ENCODE data around the gene ZCCHC17.

The ZCCHC17 gene

DNA sequence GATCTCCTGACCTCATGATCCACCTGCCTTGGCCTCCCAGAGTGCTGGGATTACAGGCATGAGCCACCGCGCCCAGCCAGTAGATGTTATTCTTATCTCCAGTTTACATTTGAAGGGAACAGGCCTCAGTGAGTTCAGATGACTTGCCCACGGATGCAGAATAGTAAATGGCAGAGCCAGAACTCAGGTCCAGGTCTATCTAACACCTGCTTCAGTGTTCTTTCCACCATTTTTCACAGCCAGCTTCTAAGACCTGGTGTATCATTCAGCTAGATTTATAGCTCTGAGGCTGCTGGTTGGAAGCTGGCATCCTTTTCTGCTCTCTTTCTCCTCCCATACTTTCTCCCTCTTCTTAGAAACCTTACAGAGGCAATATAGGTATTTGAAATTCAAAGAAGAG lies 65.2 kb downstream of the ZCCHC17 start:
- Histone ChIP-seq H3K4me1 (ENCODE audit: insufficient read depth, low read length, poor library complexity, severe bottlenecking) (no peaks in the 10 kb centered on the region), H3K4me3 (ENCODE audit: low read length, poor library complexity, severe bottlenecking) (no peak overlapping the region), H3F3A (ENCODE audit: low read depth) (no peaks in the 10 kb centered on the region), H3K4me2 (ENCODE audit: low read depth, low read length, poor library complexity, severe bottlenecking) (no peak overlapping the region), H3K9ac (ENCODE audit: low read depth, low read length, poor library complexity, severe bottlenecking) (no peak overlapping the region), H3K27me3 (ENCODE audit: insufficient read depth, low read length, poor library complexity, severe bottlenecking) (no peaks in the 10 kb centered on the region), H2AFZ (ENCODE audit: low read length) (no peak overlapping the region), H3K9me3 (ENCODE audit: insufficient read depth, low read depth, low read length) (no peaks in the 10 kb centered on the region), H3K36me3 (ENCODE audit: insufficient read depth, low read length) (peaks cover 22% of the 10 kb centered on the region; the same call in 1 of the 2 replicates), H3K79me2 (ENCODE audit: insufficient read depth, low read length) (no peaks in the 10 kb centered on the region), H4K20me1 (ENCODE audit: insufficient read depth, low read length, poor library complexity, severe bottlenecking) (no peaks in the 10 kb centered on the region), H3K9me2 (replicated peaks; ENCODE audit: low read depth, low read length) (no peaks in the 10 kb centered on the region)
- TF ChIP-seq EZH2phosphoT487 (IDR thresholded peaks at IDR 0.05; ENCODE audit: borderline replicate concordance) (no peak), CTCF (conservative IDR thresholded peaks at IDR 0.05; ENCODE audit: low read length) (no peak)

GRCh38 chr1:31364561-31365250 lies 67.9 kb downstream of the ZCCHC17 start:
- no peaks in the 10 kb centered on the region for H3K79me2 ChIP-seq (ENCODE audit: insufficient read depth, low read length)
- H3K4me2 ChIP-seq (ENCODE audit: low read depth, low read length, poor library complexity, severe bottlenecking): no peak overlapping the region

DNA sequence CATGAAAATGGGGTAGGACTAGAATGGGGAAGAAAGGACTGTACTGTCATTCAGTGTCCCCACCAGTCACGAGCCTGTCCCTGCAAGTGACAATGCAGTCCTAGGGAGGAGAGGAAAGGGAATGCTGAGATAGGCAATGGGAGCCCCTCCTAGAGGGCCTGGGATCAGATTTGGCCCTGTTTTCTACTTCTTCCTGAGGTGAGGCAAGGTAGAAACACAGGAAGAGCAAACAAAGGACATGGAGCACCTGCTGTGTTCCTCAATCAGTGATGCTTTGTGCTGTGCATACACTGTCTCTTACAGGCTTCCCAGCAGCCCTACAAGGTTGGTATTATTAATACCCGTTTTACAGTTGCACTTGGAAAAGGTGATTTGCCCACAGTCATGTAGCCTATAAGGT lies 70.0 kb downstream of the ZCCHC17 start:
- Histone ChIP-seq H3K4me2 (ENCODE audit: low read depth, low read length, poor library complexity, severe bottlenecking) (no peak overlapping the region), H3K79me2 (ENCODE audit: insufficient read depth, low read length) (no peaks in the 10 kb centered on the region), H3K4me3 (ENCODE audit: low read length, poor library complexity, severe bottlenecking) (no peak overlapping the region), H3K36me3 (ENCODE audit: insufficient read depth, low read length) (peaks cover 20% of the 10 kb centered on the region; the same call in 1 of the 2 replicates), H3F3A (ENCODE audit: low read depth) (no peaks in the 10 kb centered on the region), H3K27me3 (ENCODE audit: insufficient read depth, low read length, poor library complexity, severe bottlenecking) (no peaks in the 10 kb centered on the region), H2AFZ (ENCODE audit: low read length) (no peak overlapping the region), H3K9me3 (ENCODE audit: insufficient read depth, low read depth, low read length) (no peaks in the 10 kb centered on the region), H3K9me2 (replicated peaks; ENCODE audit: low read depth, low read length) (no peaks in the 10 kb centered on the region), H3K4me1 (ENCODE audit: insufficient read depth, low read length, poor library complexity, severe bottlenecking) (peaks cover 3% of the 10 kb centered on the region), H4K20me1 (ENCODE audit: insufficient read depth, low read length, poor library complexity, severe bottlenecking) (no peaks in the 10 kb centered on the region), H3K9ac (ENCODE audit: low read depth, low read length, poor library complexity, severe bottlenecking) (no peak overlapping the region)
- TF ChIP-seq EZH2phosphoT487 (IDR thresholded peaks at IDR 0.05; ENCODE audit: borderline replicate concordance) (no peak), CTCF (conservative IDR thresholded peaks at IDR 0.05; ENCODE audit: low read length) (no peak)

More at GRCh38 chr1:31364561-31365250, 67.9 kb downstream of the ZCCHC17 start:
- TF ChIP-seq CTCF (conservative IDR thresholded peaks at IDR 0.05; ENCODE audit: low read length) (no peak), EZH2phosphoT487 (IDR thresholded peaks at IDR 0.05; ENCODE audit: borderline replicate concordance) (no peak)
- no peaks in the 10 kb centered on the region for H3K9me3 ChIP-seq (ENCODE audit: insufficient read depth, low read depth, low read length)
- H3K9me2 ChIP-seq (replicated peaks; ENCODE audit: low read depth, low read length): no peaks in the 10 kb centered on the region
- H3K4me3 ChIP-seq (ENCODE audit: low read length, poor library complexity, severe bottlenecking): no peak overlapping the region
- no peaks in the 10 kb centered on the region for H4K20me1 ChIP-seq (ENCODE audit: insufficient read depth, low read length, poor library complexity, severe bottlenecking)
- H3F3A ChIP-seq (ENCODE audit: low read depth): no peaks in the 10 kb centered on the region
- no peak overlapping the region for H2AFZ ChIP-seq (ENCODE audit: low read length)
- no peaks in the 10 kb centered on the region for H3K27me3 ChIP-seq (ENCODE audit: insufficient read depth, low read length, poor library complexity, severe bottlenecking)
- peaks cover 3% of the 10 kb centered on the region for H3K4me1 ChIP-seq (ENCODE audit: insufficient read depth, low read length, poor library complexity, severe bottlenecking)
- no peak overlapping the region for H3K9ac ChIP-seq (ENCODE audit: low read depth, low read length, poor library complexity, severe bottlenecking)
- peaks cover 20% of the 10 kb centered on the region; the same call in 1 of the 2 replicates for H3K36me3 ChIP-seq (ENCODE audit: insufficient read depth, low read length)

Measured in Loucy (cell line).